CD14-positive monocyte (primary cell): Measurements from ENCODE around the gene EPB41. TPM values are rescaled to one million over a fixed set of nuclear protein-coding genes. Genes with fewer than 3 reads are reported as not detected.

Source experiments
- DNase-seq, 3 donors: peaks; one replicate each; pipeline ENCODE4 v3.0.0-alpha.2; 2011 to 2022
- H2AFZ ChIP-seq: 2 replicates; pipeline ENCODE4 v1.6.0; 2012; ENCODE audit warnings: mild to moderate bottlenecking, low read depth, low read length, inconsistent platforms; ENCODE audit not compliant: insufficient read depth, poor library complexity, severe bottlenecking
- H3K27ac ChIP-seq, 2 donors: 1 replicate in 1 of 2; 2 replicates in 1 of 2; pipeline ENCODE4 v1.5.1; 2012 to 2013; ENCODE audit warnings: low read length in 2 of 2, control low read depth in 1 of 2, inconsistent platforms in 1 of 2, low read depth in 1 of 2, mild to moderate bottlenecking in 1 of 2
- H3K27me3 ChIP-seq, 2 donors: one replicate each; pipeline versions ENCODE4 v1.6.0 to v1.6.1; 2011 to 2013; ENCODE audit warnings: low read length in 2 of 2; ENCODE audit not compliant: control insufficient read depth in 2 of 2, insufficient read depth in 2 of 2
- H3K36me3 ChIP-seq, 2 donors: replicated peaks in 1 of 2; 1 replicate in 1 of 2; 2 replicates in 1 of 2; pipeline versions ENCODE4 v1.5.1 to v1.6.1; 2012 to 2013; ENCODE audit warnings: low read length in 2 of 2, control low read depth in 1 of 2, inconsistent platforms in 1 of 2, mild to moderate bottlenecking in 1 of 2; ENCODE audit not compliant: insufficient read depth in 2 of 2, control insufficient read depth in 1 of 2
- H3K4me1 ChIP-seq, 2 donors: 1 replicate in 1 of 2; 2 replicates in 1 of 2; pipeline versions ENCODE4 v1.5.1 to v1.6.1; 2012 to 2013; ENCODE audit warnings: low read length in 2 of 2, control low read depth in 1 of 2, inconsistent platforms in 1 of 2, mild to moderate bottlenecking in 1 of 2, moderate library complexity in 1 of 2; ENCODE audit not compliant: insufficient read depth in 2 of 2, control insufficient read depth in 1 of 2
- H3K4me2 ChIP-seq: replicated peaks from 2 replicates; pipeline ENCODE3; 2012; ENCODE audit warnings: low read length, moderate library complexity, mild to moderate bottlenecking; ENCODE audit not compliant: poor library complexity, severe bottlenecking; ENCODE audit errors: extremely low read depth
- H3K4me3 ChIP-seq, 3 experiments: fragments of 200-600 bp in 1 of 3; sonication (generic) in 1 of 3; replicated peaks in 1 of 3; 1 replicate in 2 of 3; 2 replicates in 1 of 3; pipeline ENCODE4 v1.5.1; 2011 to 2013; ENCODE audit warnings: low read length in 3 of 3, mild to moderate bottlenecking in 3 of 3, control low read depth in 2 of 3, low read depth in 2 of 3, inconsistent platforms in 1 of 3, moderate library complexity in 1 of 3
- H3K79me2 ChIP-seq: 2 replicates; pipeline ENCODE4 v1.6.0; 2012; ENCODE audit warnings: mild to moderate bottlenecking, control low read depth, inconsistent platforms, low read length, moderate library complexity; ENCODE audit not compliant: insufficient read depth
- H3K9ac ChIP-seq: 2 replicates; pipeline ENCODE4 v1.6.0; 2017; ENCODE audit warnings: low read length, mild to moderate bottlenecking; ENCODE audit not compliant: insufficient read depth, poor library complexity, severe bottlenecking
- H3K9me3 ChIP-seq, 2 donors: replicated peaks in 1 of 2; 1 replicate in 1 of 2; 2 replicates in 1 of 2; pipeline versions ENCODE4 v1.5.1 to v1.6.1; 2012 to 2013; ENCODE audit warnings: low read length in 2 of 2, control low read depth in 1 of 2; ENCODE audit not compliant: control insufficient read depth in 1 of 2, insufficient read depth in 1 of 2
- H4K20me1 ChIP-seq: 2 replicates; pipeline ENCODE4 v1.6.0; 2012; ENCODE audit warnings: mild to moderate bottlenecking, low read length, control low read depth, moderate library complexity; ENCODE audit not compliant: insufficient read depth
- H3K27ac Mint-ChIP-seq, 7 donors: one replicate each; pipeline ENCODE4 v1.8.0; 2020; ENCODE audit warnings: mild to moderate bottlenecking in 7 of 7, mixed read lengths in 7 of 7, moderate library complexity in 6 of 7, inconsistent platforms in 2 of 7
- H3K27me3 Mint-ChIP-seq, 3 donors: one replicate each; pipeline ENCODE4 v1.8.0; 2021 to 2022; ENCODE audit warnings: low read depth in 3 of 3, mild to moderate bottlenecking in 3 of 3, mixed read lengths in 3 of 3, moderate library complexity in 3 of 3, inconsistent platforms in 1 of 3
- H3K36me3 Mint-ChIP-seq, 2 donors: one replicate each; pipeline ENCODE4 v1.8.0; 2020; ENCODE audit warnings: mixed read lengths in 2 of 2, inconsistent platforms in 1 of 2, mild to moderate bottlenecking in 1 of 2
- H3K4me1 Mint-ChIP-seq: one replicate; pipeline ENCODE4 v1.8.0; 2020; ENCODE audit warnings: mild to moderate bottlenecking, mixed read lengths
- H3K4me3 Mint-ChIP-seq, 2 donors: one replicate each; pipeline ENCODE4 v1.8.0; 2020; ENCODE audit warnings: mild to moderate bottlenecking in 2 of 2, mixed read lengths in 2 of 2, moderate library complexity in 1 of 2
- H3K9me3 Mint-ChIP-seq, 7 donors: one replicate each; pipeline ENCODE4 v1.8.0; 2020 to 2022; ENCODE audit warnings: mixed read lengths in 7 of 7, mild to moderate bottlenecking in 6 of 7, moderate library complexity in 6 of 7, inconsistent platforms in 2 of 7
- CTCF ChIP-seq: fragments of 200-600 bp; IDR thresholded peaks from one replicate; pipeline ENCODE4 v1.8.0; 2022; ENCODE audit warnings: antibody characterized with exemption, mild to moderate bottlenecking
- WGBS: methylation state at CpG from one replicate; pipeline ENCODE4 v1.1.5; 2013; ENCODE audit warnings: missing lambda C conversion rate; ENCODE audit not compliant: insufficient coverage; 5-methylcytosine and 5-hydroxymethylcytosine counted together
- intact Hi-C, 2 donors: fragments of 100-400 bp; cut with micrococcal nuclease; formaldehyde crosslinking; loops; one replicate each; pipeline versions ENCODE4 v1.15.0 to v1.15.1; 2023
- polyA plus RNA-seq, 3 donors: library from polyadenylated mRNA; depleted of rRNA in 1 of 3; unstranded in 2 of 3; stranded (reverse) in 1 of 3; fragments of 300-500 nt in 2 of 3; fragments of >200 nt in 1 of 3; fragmentation: Illumina TruSeq in 2 of 3; gene quantifications; 1 replicate in 2 of 3; 2 replicates in 1 of 3; pipeline ENCODE4 v1.2.3, GENCODE V29; 2012 to 2021

Gene EPB41
- polyA plus RNA-seq, 3 donors, result 11.3 to 19.4 (median 18.9) TPM

GRCh38 chr1:29125788-29126187, 211.4 kb downstream of the EPB41 start:
- H3K9me3 Mint-ChIP-seq, result peaks cover 0 to 12% (median 4%) of the 10 kb centered on the region in 7 donors
- 93% methylated on average over 3 of the region's 6 CpGs for WGBS
- H3K27ac Mint-ChIP-seq, result peak overlapping the region in 1 of 7 donors; percentile 43
- peaks cover 10% of the 10 kb centered on the region for H3K4me1 Mint-ChIP-seq
- peak overlapping the region; percentile 40 to 65 for H3K4me3 Mint-ChIP-seq
- H3K27me3 Mint-ChIP-seq, result peaks cover 49 to 90% (median 60%) of the 10 kb centered on the region in 3 donors
- intact Hi-C loops, result no loop called here
- Histone ChIP-seq H2AFZ (no peak overlapping the region), H3K4me2 (no peak overlapping the region), H3K4me3 (no peak overlapping the region), H3K79me2 (no peaks in the 10 kb centered on the region), H3K9me3 (peaks cover 0 to 4% of the 10 kb centered on the region in 2 donors), H3K9ac (no peak overlapping the region), H4K20me1 (peaks cover 4% of the 10 kb centered on the region), H3K36me3 (no peaks in the 10 kb centered on the region), H3K27me3 (peaks cover 32 to 57% of the 10 kb centered on the region in 2 donors), H3K4me1 (peaks cover 20 to 34% of the 10 kb centered on the region in 2 donors), H3K27ac (no peak overlapping the region)
- no peak for TF ChIP-seq CTCF
- no peak for DNase-seq
- peaks cover 0 to 1% of the 10 kb centered on the region in 2 donors for H3K36me3 Mint-ChIP-seq

GRCh38 chr1:29126198-29126597, 211.8 kb downstream of the EPB41 start:
- intact Hi-C loops, result no loop called here

More at GRCh38 chr1:29126198-29126597, 211.8 kb downstream of the EPB41 start:
- peak overlapping the region in 1 of 2 donors; percentile 46 for H3K4me3 Mint-ChIP-seq
- WGBS, result 94% methylated on average over 4 of the region's 6 CpGs
- peaks cover 32 to 53% of the 10 kb centered on the region in 2 donors for H3K27me3 ChIP-seq
- H3K9ac ChIP-seq, result no peak overlapping the region
- no peak for DNase-seq
- no peak overlapping the region for H3K27ac Mint-ChIP-seq
- no peaks in the 10 kb centered on the region for H3K36me3 Mint-ChIP-seq
- H4K20me1 ChIP-seq, result no peaks in the 10 kb centered on the region
- peaks cover 0 to under 1% of the 10 kb centered on the region in 2 donors for H3K9me3 ChIP-seq
- H3K4me1 Mint-ChIP-seq, result peaks cover 10% of the 10 kb centered on the region
- H3K4me1 ChIP-seq, result peaks cover 20 to 31% of the 10 kb centered on the region in 2 donors
- H2AFZ ChIP-seq, result no peak overlapping the region
- no peaks in the 10 kb centered on the region for H3K36me3 ChIP-seq
- H3K27me3 Mint-ChIP-seq, result peaks cover 47 to 86% (median 57%) of the 10 kb centered on the region in 3 donors
- no peak for TF ChIP-seq CTCF
- no peak overlapping the region for H3K4me2 ChIP-seq
- H3K27ac ChIP-seq, result no peak overlapping the region
- H3K9me3 Mint-ChIP-seq, result peaks cover 0 to 11% (median 4%) of the 10 kb centered on the region in 7 donors
- no peak overlapping the region for H3K4me3 ChIP-seq
- no peaks in the 10 kb centered on the region for H3K79me2 ChIP-seq
